Activated CD4-positive, alpha-beta T cell treated with anti-CD3 and anti-CD28 coated beads, Interleukin-2, amount 10 ng/mL, durations not matched to agents 7 days and 5 days (primary cell): Measurements from ENCODE around the gene CD28. TPM values are rescaled to one million over a fixed set of nuclear protein-coding genes. Genes with fewer than 3 reads are reported as not detected.

Experiments
- CTCF ChIA-PET: fragments of 350-600 bp; sonication (Branson Sonifier 250); formaldehyde crosslinking; loops from one replicate; lab custom pipeline; 2021; ENCODE audit warnings: antibody characterized with exemption; lab: Charles Lee
- POLR2A ChIA-PET: fragments of 350-600 bp; sonication (Branson Sonifier 250); formaldehyde crosslinking; loops from one replicate; lab custom pipeline; 2021; ENCODE audit warnings: antibody characterized with exemption; lab: Charles Lee
- DNase-seq: peaks from one replicate; pipeline ENCODE4 v3.0.0-alpha.2; 2020
- H3K27ac Mint-ChIP-seq: one replicate; pipeline ENCODE4 v1.8.0; 2021; ENCODE audit warnings: mild to moderate bottlenecking, moderate library complexity, mixed read lengths
- H3K27me3 Mint-ChIP-seq: one replicate; pipeline ENCODE4 v1.8.0; 2021; ENCODE audit warnings: mixed read lengths
- H3K36me3 Mint-ChIP-seq: one replicate; pipeline ENCODE4 v1.8.0; 2021; ENCODE audit warnings: low read depth, mixed read lengths
- H3K4me1 Mint-ChIP-seq: one replicate; pipeline ENCODE4 v1.8.0; 2021; ENCODE audit warnings: mixed read lengths
- H3K4me3 Mint-ChIP-seq: one replicate; pipeline ENCODE4 v1.8.0; 2021; ENCODE audit warnings: mild to moderate bottlenecking, moderate library complexity, mixed read lengths
- H3K9me3 Mint-ChIP-seq: one replicate; pipeline ENCODE4 v1.8.0; 2021; ENCODE audit warnings: mixed read lengths
- total RNA-seq, 2 experiments: library from RNA; stranded (reverse); gene quantifications; one replicate each; pipeline ENCODE4 v1.2.3, GENCODE V29; 2021

The CD28 gene
- total RNA-seq, 2 experiments from 2014 or later = 151 to 163 TPM

DNA sequence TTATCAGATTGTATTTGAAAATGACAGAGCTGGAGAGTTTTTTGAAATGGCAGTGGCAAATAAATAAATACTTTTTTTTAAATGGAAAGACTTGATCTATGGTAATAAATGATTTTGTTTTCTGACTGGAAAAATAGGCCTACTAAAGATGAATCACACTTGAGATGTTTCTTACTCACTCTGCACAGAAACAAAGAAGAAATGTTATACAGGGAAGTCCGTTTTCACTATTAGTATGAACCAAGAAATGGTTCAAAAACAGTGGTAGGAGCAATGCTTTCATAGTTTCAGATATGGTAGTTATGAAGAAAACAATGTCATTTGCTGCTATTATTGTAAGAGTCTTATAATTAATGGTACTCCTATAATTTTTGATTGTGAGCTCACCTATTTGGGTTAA, 30.9 kb downstream of the CD28 start:
- Mint-ChIP-seq H3K36me3 (peaks cover 93% of the 10 kb centered on the region), H3K4me3 (no peak overlapping the region), H3K27ac (peak overlapping the region; percentile 65), H3K9me3 (peaks cover 20% of the 10 kb centered on the region), H3K27me3 (no peaks in the 10 kb centered on the region), H3K4me1 (peaks cover 99% of the 10 kb centered on the region)
- ChIA-PET POLR2A (no interaction called here), CTCF (interaction anchor here (1.2 kb wide), 1 partner anchor 11 kb away, joined by 3 read pairs; no protein-coding TSS in a partner anchor)
- DNase-seq = no peak

DNA sequence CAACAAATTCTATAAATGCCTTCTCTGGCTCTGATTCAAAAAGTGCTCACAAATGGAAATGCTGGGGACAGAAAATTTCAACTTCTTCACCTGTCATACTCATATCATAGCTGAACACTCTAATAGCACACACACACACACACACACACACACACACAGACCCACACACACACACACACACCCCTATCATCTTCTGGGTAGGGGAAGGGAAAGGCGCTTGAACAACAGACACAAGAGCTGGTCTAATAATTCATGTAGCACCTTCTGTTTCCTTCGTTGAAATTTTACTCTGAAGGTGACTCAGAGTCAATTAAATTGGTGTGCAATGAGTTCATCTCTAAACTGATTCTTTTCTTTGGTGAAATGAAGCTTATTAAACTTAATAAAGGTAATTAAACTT, 32.9 kb downstream of the CD28 start:
- CTCF ChIA-PET = interaction anchor here (0.6 to 2.4 kb wide), 17 partner anchors 8 to 248 kb away, joined by 3 to 18 read pairs (median 4); partner anchors contain the start of gene CD28
- Mint-ChIP-seq H3K27ac (peak overlapping the region; percentile 94), H3K36me3 (peaks cover 87% of the 10 kb centered on the region), H3K4me1 (peaks cover 96% of the 10 kb centered on the region), H3K27me3 (no peaks in the 10 kb centered on the region), H3K9me3 (peaks cover 15% of the 10 kb centered on the region), H3K4me3 (peak overlapping the region; percentile 4)
- POLR2A ChIA-PET = interaction anchor here (0.6 to 2.1 kb wide), 5 partner anchors 9 to 500 kb away, joined by 4 to 13 read pairs (median 4); partner anchors contain the start of genes CD28 and CYP20A1
- no peak for DNase-seq

DNA sequence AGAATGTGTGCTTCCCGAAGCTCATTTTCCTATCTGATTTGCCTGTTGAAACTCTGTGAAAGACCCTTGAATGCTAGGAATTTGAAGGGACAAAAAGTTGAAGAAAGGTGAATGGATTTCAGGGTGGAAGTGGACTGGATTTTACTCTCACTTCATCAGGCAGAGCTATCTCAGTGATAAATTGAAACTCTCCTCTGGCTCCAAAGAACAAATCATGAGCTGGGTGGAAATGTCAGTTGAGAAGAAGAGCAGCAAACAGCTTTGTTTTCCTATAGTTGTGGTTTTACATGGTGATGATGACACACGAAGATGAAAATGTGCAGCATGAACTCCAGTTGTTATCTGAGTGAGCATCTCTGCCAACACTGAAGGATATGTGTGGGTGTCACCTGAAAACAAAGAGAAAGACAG, 34.4 kb downstream of the CD28 start:
- peaks cover 82% of the 10 kb centered on the region for H3K36me3 Mint-ChIP-seq
- DNase-seq = peak; percentile 75
- POLR2A ChIA-PET = interaction anchor here (0.6 to 2.1 kb wide), 7 partner anchors 10 to 130 kb away, joined by 3 to 13 read pairs (median 5); no protein-coding TSS in a partner anchor
- H3K27me3 Mint-ChIP-seq = no peaks in the 10 kb centered on the region
- peaks cover 16% of the 10 kb centered on the region for H3K9me3 Mint-ChIP-seq
- CTCF ChIA-PET = interaction anchor here (0.5 to 2.4 kb wide), 12 partner anchors 9 to 137 kb away, joined by 3 to 18 read pairs (median 4); no protein-coding TSS in a partner anchor
- H3K27ac Mint-ChIP-seq = peak overlapping the region; percentile 94
- peaks cover 90% of the 10 kb centered on the region for H3K4me1 Mint-ChIP-seq
- peak overlapping the region; percentile 48 for H3K4me3 Mint-ChIP-seq

DNA sequence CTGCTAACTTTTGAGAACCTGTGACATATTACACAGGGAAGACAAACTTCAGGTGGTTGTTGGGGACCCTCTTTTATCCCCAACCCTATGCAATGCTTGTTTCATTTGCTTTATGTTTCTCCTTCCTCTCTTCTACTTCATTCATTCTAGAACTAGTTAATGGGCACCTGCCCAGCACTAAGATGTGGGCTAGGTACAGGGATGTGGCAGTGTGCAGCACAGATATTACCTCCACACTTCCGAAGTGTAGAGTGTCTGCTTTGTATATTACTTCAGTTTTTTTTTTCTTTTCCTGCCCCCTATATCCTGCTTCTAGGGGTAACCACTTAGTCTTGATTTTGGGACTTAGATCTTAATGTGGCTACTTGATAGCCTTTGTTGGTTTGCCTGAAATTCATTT, 35.1 kb downstream of the CD28 start:
- peak overlapping the region; percentile 48 for H3K4me3 Mint-ChIP-seq
- POLR2A ChIA-PET = interaction anchor here (0.6 to 2.1 kb wide), 5 partner anchors 9 to 27 kb away, joined by 3 to 13 read pairs (median 5); no protein-coding TSS in a partner anchor
- H3K36me3 Mint-ChIP-seq = peaks cover 82% of the 10 kb centered on the region
- H3K4me1 Mint-ChIP-seq = peaks cover 88% of the 10 kb centered on the region
- peaks cover 16% of the 10 kb centered on the region for H3K9me3 Mint-ChIP-seq
- no peaks in the 10 kb centered on the region for H3K27me3 Mint-ChIP-seq
- peak overlapping the region; percentile 94 for H3K27ac Mint-ChIP-seq
- CTCF ChIA-PET = interaction anchor here (0.5 to 2.4 kb wide), 5 partner anchors 9 to 129 kb away, joined by 3 to 18 read pairs (median 13); no protein-coding TSS in a partner anchor
- DNase-seq = no peak

DNA sequence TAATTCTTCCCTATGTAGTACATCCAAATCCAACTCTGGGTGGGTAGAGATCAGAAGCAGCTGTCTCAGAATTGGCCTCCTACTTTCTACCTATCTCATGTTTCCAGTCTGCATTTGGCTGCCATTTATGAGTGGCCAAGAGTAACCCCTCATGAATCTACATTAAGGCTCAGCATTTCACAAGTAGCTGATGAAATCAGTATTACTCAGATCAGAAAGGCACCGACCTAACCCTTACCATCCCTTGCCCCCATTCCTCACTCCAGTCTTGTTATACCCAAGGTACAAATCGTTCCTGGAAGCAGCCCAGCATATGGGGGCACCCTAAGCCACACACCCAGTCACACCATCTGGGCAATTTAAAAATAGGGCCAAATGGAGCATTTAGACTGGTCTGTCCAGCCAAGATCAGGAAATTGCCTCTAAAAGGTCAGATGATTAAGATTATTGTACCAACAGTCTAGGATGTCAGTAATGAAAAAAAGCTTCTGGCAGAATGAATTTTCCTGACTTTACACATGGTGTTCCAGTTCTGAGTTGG, 37.1 kb downstream of the CD28 start:
- Mint-ChIP-seq H3K36me3 (peaks cover 79% of the 10 kb centered on the region), H3K27me3 (no peaks in the 10 kb centered on the region), H3K4me3 (no peak overlapping the region), H3K4me1 (peaks cover 84% of the 10 kb centered on the region), H3K27ac (peak overlapping the region; percentile 60), H3K9me3 (peaks cover 18% of the 10 kb centered on the region)
- DNase-seq = no peak
- CTCF ChIA-PET = interaction anchor here (0.7 to 1.4 kb wide), 6 partner anchors 14 to 53 kb away, joined by 3 to 5 read pairs (median 4); no protein-coding TSS in a partner anchor
- POLR2A ChIA-PET = no interaction called here

DNA sequence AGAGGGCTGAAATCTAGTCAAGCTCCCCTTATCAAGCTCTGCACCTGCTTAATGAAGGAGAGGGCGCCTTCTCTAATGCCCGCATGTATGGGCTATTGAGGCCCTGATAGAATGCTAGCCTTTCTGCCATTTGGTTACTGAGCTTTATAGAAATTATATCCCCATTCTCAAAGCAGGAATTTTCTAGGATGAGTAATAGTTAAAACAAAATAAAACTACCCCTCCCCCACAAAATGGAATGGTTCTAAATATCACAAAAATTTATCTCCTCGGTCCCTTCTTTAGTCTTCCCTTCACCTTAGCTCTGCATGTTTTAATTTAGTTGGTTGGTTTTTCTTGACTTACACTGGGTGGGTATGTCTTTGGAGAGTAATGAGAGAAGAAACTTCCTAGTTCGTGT, 37.7 kb downstream of the CD28 start:
- ChIA-PET POLR2A (no interaction called here), CTCF (interaction anchor here (0.7 to 1.4 kb wide), 6 partner anchors 14 to 71 kb away, joined by 3 to 5 read pairs (median 4); no protein-coding TSS in a partner anchor)
- Mint-ChIP-seq H3K36me3 (peaks cover 78% of the 10 kb centered on the region), H3K9me3 (peaks cover 18% of the 10 kb centered on the region), H3K4me3 (no peak overlapping the region), H3K4me1 (peaks cover 83% of the 10 kb centered on the region), H3K27me3 (no peaks in the 10 kb centered on the region), H3K27ac (peak overlapping the region; percentile 66)
- DNase-seq = no peak

DNA sequence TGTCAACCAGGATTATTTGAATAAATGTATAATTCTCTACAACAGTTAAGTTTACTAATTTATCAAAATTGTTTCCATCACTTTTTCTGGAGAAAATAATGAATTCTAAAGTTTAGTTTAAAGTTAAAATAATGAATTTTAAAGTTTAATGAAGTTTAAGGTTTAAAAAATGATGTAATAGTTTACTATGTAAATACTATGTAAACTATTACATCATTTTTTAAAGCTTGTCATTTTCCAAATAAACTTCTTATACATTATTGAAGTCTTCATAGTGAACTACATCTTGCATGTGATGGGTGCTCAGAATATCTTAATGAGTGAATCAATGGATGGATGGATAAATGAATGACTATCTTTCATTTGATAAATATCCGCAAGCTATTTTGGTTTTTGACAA, 38.8 kb downstream of the CD28 start:
- CTCF ChIA-PET = interaction anchor here (0.6 to 1.3 kb wide), 4 partner anchors 16 to 158 kb away, joined by 3 to 5 read pairs (median 3); no protein-coding TSS in a partner anchor
- H3K27ac Mint-ChIP-seq = no peak overlapping the region

DNA sequence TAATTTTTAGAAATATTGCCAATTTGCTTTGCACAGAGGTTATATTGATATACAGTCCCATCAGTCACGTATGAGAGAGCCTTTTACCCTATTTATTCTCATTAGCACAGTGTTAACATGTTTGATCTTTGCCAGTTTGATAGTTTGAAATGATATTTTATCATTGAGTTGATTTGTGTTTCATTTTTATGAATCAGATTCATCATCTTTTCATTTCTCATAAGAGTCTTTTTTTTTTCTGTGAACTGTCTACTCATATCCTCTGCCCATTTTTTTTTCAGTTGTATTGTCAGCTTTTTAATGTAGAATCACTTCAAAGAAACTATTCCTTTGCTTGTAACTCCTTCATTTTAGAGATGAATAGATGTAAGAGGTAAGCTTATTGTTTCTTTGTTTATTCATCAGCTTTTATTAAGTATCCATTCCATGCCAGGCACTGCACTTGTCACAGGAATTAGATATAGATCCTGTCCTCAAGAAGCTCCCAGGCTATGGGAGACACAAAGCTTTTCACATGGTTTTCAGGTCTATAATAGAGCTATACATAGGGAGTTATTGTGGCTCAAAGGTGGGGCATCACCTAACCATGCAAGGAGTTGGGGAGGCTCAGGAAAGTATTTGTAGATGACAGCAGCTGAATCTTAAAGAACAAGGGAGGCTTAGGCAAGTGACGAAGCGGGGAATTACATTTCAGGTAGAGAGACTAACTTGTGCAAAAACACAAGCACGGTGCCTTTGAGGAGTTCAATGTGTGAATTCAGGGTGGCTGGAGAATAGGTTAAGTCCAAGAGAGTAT, 42.1 kb downstream of the CD28 start:
- H3K36me3 Mint-ChIP-seq = peaks cover 83% of the 10 kb centered on the region
- no peak for DNase-seq

More for the DNA sequence above, 38.8 kb downstream of the CD28 start:
- POLR2A ChIA-PET = no interaction called here
- no peak for DNase-seq
- Mint-ChIP-seq H3K27me3 (no peaks in the 10 kb centered on the region), H3K4me3 (no peak overlapping the region), H3K9me3 (peaks cover 21% of the 10 kb centered on the region), H3K4me1 (peaks cover 80% of the 10 kb centered on the region), H3K36me3 (peaks cover 77% of the 10 kb centered on the region)

DNA sequence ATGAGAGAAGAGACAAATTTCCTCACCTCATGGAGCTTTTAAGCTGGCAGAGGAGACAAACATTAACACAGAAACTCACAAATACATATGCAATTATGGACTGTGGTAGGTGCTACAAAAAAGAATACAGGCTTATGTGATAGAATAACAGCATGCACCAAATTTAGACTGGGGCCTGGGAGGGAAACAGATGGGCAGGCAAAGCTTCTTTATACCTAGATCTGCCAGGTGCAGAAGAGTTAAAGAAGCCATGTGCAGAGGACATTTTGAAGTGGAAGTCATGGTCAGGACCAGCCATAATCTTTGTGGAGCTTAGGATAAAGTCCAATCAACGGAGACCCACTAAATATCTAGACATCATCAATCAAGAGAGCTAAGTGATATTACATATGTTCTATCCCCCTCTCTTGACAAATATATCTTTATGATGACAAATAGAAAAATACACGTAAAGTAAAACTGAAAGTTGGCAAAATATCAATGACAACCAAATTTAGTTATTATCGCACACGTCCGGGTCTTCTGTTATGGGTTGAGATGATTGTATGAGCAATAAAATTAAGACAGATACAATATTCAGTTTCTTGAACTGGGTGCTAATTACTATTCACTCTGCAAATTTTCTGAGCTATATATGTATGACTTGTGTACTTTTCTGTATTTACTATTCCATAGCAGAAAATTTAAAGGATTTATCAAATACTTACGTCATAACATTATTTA, 44.1 kb downstream of the CD28 start:
- no peak for DNase-seq
- CTCF ChIA-PET = interaction anchor here (1.0 to 8.3 kb wide), 12 partner anchors 8 to 65 kb away, joined by 3 to 44 read pairs (median 6); no protein-coding TSS in a partner anchor
- H3K9me3 Mint-ChIP-seq = peaks cover 31% of the 10 kb centered on the region
- POLR2A ChIA-PET = interaction anchor here (0.6 kb wide), 1 partner anchor 9 kb away, joined by 4 read pairs; no protein-coding TSS in a partner anchor
- no peaks in the 10 kb centered on the region for H3K27me3 Mint-ChIP-seq
- peaks cover 84% of the 10 kb centered on the region for H3K36me3 Mint-ChIP-seq
- peak overlapping the region; percentile 21 for H3K4me3 Mint-ChIP-seq
- peak overlapping the region; percentile 51 for H3K27ac Mint-ChIP-seq
- peaks cover 46% of the 10 kb centered on the region for H3K4me1 Mint-ChIP-seq

More for the DNA sequence above, 42.1 kb downstream of the CD28 start:
- H3K9me3 Mint-ChIP-seq = peaks cover 24% of the 10 kb centered on the region
- ChIA-PET CTCF (interaction anchor here (0.5 to 8.3 kb wide), 15 partner anchors 8 to 258 kb away, joined by 3 to 44 read pairs (median 3); no protein-coding TSS in a partner anchor), POLR2A (interaction anchor here (1.0 to 1.3 kb wide), 3 partner anchors 9 to 29 kb away, joined by 4 read pairs; no protein-coding TSS in a partner anchor)
- peaks cover 63% of the 10 kb centered on the region for H3K4me1 Mint-ChIP-seq
- no peaks in the 10 kb centered on the region for H3K27me3 Mint-ChIP-seq
- no peak overlapping the region for H3K4me3 Mint-ChIP-seq
- H3K27ac Mint-ChIP-seq = peak overlapping the region; percentile 74

DNA sequence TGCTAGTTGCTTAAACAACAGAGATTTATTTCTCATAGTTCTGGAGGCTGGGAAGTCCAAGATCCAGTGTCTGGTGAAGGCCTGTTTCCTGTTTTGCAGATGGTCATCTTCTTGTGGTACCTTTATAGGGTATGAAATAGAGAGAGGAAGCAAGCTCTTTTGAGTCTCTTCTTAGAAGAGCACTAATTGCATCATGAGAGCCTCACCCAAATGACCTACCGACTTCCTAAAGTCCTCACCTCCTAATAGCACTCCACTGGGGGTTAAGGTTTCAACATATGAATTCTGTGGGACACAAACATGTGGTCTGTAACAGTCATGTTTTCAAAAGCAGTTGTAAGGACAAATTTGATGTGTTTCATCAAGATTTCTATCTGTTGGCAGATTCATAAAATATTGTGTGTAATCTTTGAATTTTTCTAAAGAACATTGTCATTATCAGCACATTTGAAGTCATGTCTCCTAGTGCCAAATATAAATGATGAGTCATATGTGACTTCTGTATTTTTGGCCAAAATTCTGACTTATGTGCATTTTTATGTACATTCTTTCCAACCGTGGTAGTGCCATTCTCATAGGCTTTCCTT, 45.3 kb downstream of the CD28 start:
- peaks cover 39% of the 10 kb centered on the region for H3K4me1 Mint-ChIP-seq
- peaks cover 84% of the 10 kb centered on the region for H3K36me3 Mint-ChIP-seq
- no peak overlapping the region for H3K4me3 Mint-ChIP-seq
- ChIA-PET POLR2A (no interaction called here), CTCF (interaction anchor here (1.5 to 8.3 kb wide), 5 partner anchors 7 to 39 kb away, joined by 4 to 44 read pairs (median 7); no protein-coding TSS in a partner anchor)
- no peaks in the 10 kb centered on the region for H3K27me3 Mint-ChIP-seq
- H3K9me3 Mint-ChIP-seq = peaks cover 37% of the 10 kb centered on the region
- DNase-seq = no peak
- H3K27ac Mint-ChIP-seq = no peak overlapping the region

DNA sequence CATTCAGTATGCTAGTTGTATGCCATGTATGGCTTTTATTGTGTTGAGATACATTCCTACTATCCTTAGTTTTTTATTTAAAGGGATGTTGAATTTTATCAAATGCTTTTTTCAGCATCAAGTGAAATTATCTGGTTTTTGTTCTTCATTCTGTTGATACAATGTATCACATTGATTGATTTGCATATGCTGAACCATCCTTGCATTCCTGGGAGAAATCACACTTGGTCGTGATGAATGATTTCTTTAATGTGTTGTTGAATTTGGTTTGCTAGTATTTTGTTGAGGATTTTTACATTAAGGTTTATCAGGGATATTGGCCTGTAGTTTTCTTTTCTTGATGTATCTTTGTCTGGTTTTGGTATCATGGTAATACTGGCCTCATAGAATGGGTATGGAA, 49.7 kb downstream of the CD28 start:
- no peak overlapping the region for H3K4me3 Mint-ChIP-seq
- DNase-seq = no peak
- ChIA-PET CTCF (interaction anchor here (0.9 kb wide), 1 partner anchor 10 kb away, joined by 3 read pairs; no protein-coding TSS in a partner anchor), POLR2A (no interaction called here)
- H3K4me1 Mint-ChIP-seq = peaks cover 17% of the 10 kb centered on the region
- peaks cover 48% of the 10 kb centered on the region for H3K9me3 Mint-ChIP-seq
- no peaks in the 10 kb centered on the region for H3K27me3 Mint-ChIP-seq
- H3K27ac Mint-ChIP-seq = no peak overlapping the region
- peaks cover 85% of the 10 kb centered on the region for H3K36me3 Mint-ChIP-seq
